NT2/D1 (cell line): ENCODE results near the gene MRPL54.

ENCODE experiments used
- YY1 ChIP-seq: IDR thresholded peaks from 2 replicates; pipeline ENCODE4 v1.6.1; 2011; ENCODE audit not compliant: insufficient read length, insufficient read depth
- ZNF274 ChIP-seq: IDR thresholded peaks from 2 replicates; pipeline ENCODE4 v1.6.1; 2011; ENCODE audit warnings: mild to moderate bottlenecking, low read depth, low read length

- TF ChIP-seq YY1, result no peak
- TF ChIP-seq ZNF274, result no peak
Measured at GRCh38 chr19:3773814-3774515, 11.5 kb downstream of the MRPL54 start.
